NOMO-1 (cell line): Measurements from ENCODE around the gene COMMD7.

Source experiments
- DNase-seq, 2 experiments: peaks; one replicate each; lab custom pipeline; 2025; ENCODE audit not compliant: unreplicated experiment in 2 of 2; lab: John Stamatoyannopoulos, UW

The COMMD7 gene

DNA sequence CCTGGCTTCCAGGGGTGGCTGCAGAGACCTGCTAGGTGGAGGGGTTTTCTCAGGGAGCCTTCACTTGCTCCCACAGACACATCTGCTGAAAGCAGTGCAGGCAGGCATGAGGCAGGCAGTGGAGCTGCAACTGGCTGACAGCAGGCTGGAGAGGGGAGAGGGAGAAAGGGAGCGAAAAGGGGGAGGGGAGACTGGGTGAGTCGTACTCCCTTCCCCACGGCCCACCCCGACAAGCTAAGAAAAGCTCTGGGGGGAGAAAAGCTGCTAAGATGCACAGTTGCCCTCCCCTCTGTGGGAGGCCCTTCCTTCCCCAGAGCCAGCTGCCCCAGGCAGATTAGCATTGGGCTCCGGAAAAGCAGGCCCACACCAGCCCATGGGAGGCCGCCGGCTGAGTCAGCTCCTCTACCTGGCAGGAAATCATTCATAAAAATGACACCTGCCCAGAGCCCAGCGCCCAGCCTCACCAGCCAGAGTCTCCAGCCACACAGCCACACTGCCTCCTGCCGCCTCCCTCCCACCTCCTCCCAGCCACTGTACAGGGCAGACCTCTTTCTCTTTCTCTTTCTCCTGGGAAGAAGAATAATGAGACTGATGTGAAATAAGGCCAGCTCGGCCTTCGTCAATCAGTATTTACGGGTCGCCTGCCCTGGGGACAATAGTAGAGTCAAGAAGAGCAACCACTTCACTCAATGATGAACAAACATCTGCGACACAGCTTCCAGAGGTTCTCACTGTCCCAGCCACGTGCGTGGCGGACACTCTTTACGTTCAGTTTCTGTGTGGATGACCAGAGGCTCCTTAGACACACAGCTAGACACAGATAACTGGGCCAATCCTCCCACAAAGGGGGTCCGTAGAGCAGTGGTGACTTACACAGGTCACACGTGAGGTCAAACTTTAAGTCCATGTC is 61.8 kb downstream of the COMMD7 start:
- DNase-seq = no peak

DNA sequence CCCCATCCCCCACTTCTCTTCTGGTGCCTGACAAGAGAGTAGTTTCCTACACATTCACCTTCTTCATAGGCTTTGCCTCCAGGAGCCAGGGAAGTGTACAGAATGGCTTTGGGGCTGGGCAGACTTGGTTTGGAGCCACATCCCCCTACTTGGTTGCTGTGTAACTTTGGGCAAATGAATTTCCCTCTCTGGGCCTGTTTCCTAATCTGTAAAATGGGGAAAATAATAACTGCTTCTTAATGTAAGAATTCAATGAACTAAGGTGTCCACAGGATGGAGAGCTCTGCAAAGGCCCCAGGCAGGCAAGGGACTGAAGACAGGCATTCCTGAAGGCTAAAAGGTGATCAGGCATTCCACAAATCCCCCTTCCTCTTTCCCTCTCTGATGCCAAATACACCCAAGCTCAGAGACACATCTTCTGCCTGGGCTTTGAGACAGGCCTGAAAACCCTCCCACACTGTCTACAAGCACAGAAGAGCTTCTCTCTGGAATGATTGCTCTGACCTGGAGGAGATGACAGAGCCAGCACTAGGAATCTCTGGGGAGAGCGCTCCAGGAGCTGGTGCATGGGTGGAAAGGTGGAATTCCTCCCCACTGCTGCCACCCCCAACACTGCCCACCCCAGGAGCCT is 62.6 kb downstream of the COMMD7 start:
- no peak for DNase-seq

DNA sequence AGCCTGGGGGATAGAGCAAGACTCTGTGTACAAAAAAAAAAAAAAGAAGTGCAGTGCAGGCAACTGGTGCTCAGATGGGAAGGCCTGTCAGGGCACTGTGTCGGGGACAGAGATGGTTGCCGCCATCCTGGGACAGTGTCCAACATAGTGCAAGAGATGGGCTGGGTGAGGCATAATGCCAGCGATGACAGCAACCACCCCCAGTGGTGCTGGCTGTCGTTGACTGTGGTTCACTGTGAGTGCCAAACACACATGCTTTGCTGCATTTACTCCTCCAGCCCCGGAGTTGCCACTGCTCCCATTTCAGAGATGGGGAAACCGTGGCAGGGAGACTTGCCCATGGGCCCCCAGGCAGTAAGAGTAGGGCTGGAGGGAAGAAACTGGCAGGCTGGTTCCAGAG is 64.3 kb downstream of the COMMD7 start:
- no peak for DNase-seq

DNA sequence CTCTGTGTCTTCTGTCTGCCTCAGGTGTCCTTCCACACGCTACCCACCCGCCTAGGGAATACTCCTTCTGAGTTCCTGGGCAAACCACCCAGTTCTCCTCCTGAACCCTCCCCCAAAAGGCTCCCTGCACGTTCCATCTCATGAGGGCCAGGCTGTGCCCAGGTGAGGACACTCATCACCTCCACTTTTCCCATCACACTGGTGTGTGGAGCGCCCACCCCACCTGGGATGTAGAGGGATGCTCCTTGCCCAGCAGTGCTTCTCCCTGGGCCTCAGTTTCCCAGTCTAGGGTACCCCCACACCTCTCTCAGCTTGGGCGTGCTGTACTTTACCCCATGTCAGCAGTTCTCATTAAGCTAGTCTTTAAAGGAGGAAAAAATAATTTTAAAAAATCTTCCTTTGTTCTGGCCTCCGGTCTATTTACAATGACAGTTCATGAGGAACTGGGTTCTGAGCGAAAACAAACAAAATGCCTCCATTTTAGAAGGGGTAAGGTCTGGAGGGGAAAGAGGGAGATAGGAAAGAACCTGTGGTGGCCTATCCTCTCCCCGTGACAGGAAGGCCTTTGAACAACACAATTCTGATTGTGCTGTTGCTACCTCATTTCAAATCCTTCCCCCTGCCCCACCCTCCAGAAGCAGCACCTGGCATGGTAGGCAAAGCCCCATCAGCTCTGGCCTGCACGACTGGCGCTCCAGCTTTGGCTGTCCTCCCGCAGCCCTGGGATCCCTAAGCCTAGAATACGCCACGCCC is 67.9 kb downstream of the COMMD7 start:
- no peak for DNase-seq

DNA sequence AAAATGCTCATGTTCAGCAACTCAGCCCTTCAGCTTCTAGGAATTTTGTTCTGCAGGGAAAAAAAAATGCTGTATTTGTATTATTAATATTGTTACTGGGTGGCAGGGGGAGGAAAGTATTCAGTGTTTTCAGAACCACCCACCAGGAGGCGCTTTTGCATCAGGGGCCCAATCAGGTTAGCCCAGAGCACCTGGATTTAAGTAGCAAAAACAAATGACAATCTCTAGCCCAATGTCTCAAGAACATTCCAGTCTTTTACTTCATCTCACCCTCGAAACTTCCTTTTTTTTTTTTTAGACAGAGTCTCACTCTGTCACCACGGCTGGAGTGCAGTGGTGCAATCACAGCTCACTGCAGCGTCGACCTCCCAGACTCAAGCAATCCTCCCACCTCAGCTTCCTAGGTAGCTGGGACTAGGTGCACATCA is 68.9 kb downstream of the COMMD7 start:
- peak; percentile 83 to 89 for DNase-seq

DNA sequence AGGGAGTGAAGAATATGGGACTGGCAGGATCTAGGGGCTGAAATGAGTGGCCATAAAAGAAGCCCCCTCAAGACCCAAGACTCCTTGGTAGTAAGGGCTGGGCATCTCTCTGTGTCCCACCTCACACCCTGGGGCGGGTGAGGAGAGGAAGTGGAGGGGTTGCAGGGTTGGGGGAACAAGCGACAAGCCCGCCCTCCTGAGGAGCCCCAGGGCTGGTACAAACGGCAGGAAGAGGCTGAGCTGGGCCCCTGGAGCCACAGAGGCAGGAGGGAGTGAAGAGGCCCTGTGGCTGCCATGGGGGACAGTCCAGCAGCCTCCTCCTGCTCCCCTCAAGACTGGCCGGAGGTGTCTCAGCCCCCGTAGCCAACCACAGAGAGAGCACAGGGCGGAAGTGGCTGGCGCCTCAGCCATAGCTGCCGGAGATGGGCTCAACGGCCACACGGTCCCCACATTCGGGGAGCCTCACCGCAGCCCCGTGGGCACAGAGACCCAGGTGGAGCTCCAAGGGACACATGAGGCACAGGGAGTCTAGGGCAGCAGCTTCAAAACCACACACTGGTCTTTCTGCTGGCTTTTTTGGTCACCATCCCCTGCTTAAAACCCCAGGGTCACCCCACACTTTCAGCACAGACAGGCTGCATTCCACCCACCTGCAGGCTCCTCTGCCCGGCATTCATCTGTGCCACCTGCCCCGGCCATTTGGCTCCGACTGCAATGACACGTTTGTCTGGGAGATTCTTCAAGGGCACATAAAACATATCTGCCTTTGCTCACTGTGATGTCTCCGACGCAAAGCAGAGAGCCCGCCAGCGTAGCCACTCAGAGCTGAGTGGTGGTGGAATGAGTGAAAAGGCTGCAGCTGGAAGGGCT is 70.0 kb downstream of the COMMD7 start:
- peak; percentile 67 to 70 for DNase-seq

DNA sequence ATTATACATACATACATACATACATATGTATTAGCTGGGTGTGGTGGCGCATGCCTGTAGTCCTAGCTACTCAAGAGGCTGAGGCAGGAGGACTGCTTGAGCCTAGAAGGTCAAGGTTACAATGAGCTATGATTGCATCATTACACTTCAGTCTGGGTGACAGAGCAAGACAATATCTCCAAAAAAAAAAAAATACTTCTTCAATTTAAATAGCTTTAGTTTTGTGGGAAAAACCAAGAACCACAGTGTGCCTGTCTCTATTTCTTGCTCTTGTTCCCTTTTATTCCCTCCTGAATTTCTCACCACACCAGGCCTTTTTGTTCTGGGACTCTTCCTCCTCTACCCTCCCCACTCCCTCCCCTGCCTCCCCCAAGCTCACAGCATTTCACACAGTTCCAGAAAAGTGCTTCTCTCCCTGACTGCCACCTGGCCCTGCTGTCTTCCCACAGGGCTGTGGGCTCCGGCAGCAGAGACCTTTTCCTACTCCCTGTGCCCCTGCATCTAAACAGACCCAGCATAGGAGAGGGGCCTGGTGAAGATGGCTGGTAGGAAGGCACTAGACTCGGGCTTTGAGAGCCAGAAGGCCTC is 70.8 kb downstream of the COMMD7 start:
- peak; percentile 51 to 67 for DNase-seq

DNA sequence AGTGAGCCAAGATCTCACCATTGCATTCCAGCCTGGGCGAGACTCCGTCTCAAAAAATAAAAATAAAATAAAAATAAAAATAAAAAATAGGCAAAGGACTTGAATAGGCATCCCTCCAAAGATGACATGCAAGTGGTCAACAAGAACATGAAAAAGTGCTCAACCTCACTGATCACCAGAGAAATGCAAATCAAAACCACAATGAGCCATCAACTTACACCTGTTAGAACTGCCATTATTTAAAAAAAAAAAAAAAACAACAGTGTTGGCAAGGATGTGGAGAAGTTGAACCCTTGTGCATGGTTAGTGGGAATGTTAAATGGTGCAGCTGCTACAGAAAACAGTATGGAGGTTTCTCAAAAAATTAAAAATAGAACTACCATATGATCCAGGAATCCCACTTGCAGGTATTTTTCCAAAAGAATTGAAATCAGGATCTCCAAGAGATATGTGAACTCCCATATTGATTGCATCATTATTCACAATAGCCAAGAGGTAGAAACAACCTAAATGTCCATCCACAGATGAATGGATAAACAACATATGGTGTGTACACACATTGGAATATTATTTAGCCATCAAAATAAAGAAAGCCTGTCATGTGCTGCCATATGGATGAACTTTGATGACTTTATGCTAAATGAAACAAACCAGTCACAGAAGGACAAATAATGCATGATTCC is 72.4 kb downstream of the COMMD7 start:
- DNase-seq = no peak

DNA sequence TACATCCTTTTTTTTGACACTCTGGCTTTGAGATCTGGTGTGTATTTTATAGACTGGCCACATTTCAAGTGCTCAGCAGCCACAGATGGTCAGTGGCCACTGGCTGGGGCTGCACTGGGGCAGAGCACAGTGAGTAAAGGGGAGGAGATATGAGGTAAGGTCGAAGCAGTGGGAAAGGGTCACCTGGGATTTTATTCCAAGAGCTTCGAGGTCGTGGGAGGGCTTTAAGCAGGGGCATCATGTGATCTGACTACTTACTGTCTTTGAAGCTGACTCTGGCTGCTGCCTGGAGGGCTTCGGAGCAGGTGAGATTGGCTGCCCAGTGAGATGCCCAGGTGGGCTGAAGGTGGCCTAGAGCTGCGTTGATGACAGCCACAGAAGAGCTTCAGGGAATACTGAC is 76.2 kb downstream of the COMMD7 start:
- no peak for DNase-seq

DNA sequence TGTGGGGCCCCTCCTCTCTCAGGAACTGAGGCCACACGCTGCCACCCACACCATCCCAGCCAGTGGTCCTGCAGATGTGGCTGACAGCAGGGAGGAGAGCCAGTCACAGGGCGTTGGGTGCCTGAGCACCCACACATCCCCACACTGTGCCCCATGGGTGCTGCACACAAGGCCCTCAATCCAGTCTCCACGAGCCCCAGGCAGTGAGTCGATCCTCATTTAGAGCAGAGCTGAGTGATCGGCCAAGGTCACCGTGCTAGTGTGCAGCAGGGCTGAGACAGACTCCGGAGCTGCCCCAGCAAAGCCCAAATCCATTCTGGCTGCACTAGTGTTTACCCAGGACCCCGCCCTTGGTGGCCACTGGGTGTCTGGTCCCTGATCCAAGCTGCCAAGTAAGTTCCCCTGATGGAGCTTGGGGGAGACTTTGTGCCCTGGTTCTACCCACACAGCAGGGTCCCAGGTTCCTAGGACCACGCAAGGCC is 78.5 kb downstream of the COMMD7 start:
- DNase-seq = no peak

DNA sequence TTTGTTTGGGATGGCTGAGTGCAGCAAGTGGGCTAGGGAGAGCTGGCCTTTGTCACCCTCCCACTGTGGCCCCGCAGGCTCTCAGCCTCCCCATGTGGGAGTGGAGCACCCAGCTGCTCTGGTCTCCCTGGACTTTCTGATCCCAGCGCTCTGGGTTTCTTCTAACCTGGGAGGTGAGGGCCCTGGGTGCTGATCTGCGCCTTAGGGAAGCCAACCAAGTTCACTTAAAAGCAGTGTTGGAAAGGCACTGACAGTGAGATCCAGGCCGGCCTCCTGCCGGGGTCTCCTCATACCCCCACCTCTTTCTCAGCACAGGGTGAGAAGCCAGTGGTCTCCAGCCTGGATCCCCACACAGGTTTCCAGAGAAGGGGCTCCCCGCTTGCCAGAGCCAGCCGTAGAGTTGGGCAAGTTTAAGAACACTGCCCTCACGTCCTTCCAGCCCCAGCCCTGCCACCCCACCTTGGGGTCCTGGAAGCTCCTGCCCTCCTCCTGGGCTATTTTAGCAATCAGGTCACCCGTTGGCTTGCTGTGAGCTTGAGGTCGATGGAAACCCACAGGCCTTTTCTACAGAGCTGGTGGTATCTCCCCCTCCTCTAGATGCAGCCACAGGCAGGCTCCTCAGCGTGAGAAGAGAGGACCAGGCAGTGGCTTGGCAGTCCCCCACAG is 79.1 kb downstream of the COMMD7 start:
- no peak for DNase-seq

DNA sequence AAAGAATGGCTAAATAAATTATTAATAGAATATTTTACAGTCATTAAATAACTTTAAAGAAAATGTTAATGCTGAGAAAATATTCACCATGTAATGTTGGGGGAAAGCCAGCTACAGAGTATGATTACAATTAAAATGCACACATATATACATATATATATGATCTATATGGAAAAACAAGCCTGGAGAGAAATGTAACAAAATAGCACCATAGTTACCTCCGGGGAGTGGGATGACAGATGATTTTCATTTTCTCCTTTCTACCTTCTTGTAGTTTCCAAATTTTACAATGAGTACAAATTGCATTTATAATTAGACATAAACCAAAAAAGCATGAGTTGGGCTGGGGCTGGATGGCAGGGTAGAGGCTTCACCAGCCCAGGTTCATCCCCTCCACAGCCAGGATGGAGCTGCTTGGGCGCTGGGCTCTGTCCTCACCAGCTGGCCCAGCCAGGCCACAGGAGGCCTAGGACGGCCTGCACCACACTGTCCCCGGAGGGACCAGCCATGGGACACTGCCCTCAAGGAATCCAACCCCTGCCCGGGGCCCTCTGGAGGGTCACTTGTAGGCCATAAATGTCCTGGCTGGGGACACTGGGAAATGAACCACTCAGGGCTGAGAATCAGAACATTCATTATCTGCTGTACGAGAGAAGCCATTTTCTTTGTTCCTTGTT is 79.8 kb downstream of the COMMD7 start:
- no peak for DNase-seq

DNA sequence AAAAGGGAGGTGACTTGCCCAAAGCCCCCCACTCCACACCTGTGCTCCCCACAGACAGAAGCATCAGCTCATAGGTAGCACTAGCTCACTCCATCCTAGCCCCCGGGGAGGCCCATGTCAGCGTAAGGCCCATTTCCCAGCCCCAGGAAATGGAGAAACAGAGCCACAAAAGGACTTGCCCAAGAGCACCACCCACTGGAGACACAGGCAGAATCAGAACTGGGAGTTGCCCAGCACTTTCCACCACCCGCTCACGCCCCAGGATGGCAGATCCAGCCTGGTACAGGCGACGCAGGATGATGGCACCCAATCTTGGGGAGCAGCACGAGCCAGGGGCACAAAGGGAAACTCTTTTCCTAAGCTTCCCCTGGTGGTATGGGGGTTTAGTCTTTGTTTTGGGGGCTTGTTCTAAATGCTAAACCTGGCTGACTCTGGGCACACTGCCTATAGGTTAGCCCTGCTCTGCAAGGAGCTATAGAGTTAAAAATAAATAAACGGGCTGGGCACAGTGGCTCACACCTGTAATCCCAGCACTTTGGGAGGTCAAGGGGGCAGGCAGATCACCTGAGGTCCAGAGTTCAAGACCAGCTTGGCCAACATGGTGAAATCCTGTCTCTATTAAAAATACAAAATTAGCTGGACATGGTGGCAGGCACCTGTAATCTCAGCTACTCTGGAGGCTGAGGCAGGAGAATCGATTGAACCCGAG is 81.3 kb downstream of the COMMD7 start:
- DNase-seq = no peak

DNA sequence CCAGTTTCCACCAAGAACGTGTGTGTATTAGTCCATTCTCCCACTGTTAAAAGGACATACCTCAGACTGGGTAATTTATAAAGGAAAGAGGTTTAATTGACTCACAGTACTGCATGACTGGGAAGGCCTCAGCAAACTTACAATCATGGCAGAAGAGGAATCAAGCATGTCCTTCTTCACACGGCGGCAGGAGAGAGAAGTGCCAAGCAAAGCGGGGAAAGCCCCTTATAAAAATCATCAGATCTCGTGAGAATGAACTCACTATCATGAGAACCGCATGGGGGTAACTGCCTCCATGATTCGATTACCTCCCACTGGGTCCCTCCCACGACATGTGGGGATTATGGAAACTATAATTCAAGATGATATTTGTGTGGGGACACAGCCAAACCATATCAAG is 82.6 kb downstream of the COMMD7 start:
- no peak for DNase-seq

DNA sequence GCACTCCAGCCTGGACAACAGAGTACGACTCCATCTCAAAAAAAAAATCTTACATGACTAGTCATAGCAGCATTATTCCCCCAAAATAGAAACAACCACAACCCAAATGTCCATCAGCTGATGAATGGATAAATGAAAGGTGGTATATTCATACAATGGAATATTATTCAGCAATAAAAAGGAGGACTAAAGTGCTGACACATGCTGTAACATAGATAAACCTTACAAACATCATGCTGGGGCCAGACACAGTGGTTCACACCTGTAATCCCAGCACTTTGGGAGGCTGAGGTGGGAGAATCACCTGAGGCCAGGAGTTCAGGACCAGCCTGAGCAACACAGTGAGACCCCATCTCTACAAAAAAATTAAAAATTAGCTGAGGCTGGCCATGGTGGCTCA is 86.4 kb downstream of the COMMD7 start:
- no peak for DNase-seq

DNA sequence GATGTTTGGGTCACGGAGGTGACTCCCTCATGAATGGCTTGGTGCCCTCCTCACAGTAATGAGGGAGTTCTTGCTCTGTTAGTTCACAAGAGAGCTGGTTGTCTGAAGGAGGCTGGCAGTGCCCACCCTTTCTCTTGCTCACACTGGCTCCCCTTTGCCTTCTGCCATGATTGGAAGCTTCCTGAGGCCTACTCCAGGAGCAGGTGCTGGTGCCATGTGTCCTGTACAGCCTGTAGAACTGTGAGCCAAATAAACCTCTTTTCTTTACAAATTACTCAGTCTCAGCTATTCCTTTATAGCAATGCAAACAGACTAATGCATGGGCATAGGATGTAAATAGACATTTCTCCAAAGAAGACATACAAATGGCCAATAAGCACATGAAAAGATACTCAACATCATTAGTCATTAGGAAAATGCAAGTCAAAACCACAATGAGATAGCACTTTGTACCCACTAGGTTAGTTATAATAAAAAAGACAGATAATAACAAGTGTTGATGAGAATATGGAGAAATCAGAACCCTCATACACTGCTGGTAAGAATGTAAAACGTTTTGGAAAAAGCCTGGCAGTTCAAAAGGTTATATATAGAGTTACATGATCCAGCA is 87.3 kb downstream of the COMMD7 start:
- DNase-seq = no peak

DNA sequence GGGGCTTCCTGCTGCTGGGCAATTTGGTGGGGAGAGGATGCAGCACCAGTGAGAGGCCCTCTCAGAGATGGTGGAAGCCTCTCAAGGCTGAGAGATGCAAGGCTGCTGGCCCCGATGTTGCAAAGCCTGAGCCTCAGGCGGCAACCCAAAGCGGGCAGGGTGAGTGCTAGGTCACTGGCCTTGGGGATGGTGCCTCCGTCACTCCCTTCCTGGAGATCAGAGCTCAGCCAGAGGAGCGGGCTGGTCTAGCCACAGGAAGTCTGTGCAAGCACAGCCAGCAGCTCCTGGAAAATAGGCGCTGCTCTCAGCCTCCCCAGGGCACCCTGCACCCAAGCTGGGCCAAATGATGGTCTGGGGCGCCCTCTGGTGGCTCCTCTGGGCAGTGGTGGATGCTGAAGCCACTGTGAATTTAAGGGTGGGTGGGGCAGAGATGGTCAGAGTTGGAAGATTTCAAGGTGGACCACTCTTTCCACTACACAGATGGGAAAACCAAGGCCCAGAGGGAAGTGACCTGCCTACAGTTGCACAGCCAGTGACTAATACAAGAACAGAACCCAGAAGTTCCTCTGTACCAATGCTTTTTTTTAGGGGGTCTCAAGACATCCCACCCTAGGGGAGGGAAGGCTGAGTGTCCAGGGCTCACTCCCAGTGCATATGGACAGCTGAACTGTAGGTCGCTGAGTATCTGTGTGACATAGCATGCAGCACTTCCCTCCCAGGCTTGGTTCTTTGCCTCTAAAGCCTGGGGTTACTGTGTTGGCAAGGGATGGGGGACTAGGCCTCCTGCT is 90.3 kb downstream of the COMMD7 start:
- peak; percentile 75 to 80 for DNase-seq
